ENCODE measurements around the gene SPOCK1. TPM values are rescaled to one million over a fixed set of nuclear protein-coding genes. Genes with fewer than 3 reads are reported as not detected.

The SPOCK1 gene
- total and polyA plus RNA-seq, 4 donors = 0.48 to 4.5 (median 0.69) TPM

DNA sequence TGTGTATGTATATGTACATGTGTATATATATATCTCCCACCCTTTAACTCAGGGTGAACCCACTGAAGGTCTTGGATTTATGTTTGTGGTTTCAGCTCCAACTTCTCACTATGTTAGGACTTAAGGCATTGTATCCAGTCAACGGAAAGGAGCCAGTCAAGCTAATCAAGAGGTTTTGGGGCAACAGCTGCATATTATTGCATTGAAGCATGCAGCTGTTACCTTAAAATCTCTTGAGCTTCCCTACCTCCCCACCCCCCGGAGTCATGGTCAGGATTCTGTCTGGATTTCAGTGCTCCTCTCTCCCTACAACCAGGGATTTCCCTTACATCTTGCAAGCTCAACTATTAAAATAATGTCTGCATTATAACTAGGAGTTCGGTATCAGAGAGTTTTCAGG lies 399.5 kb downstream of the SPOCK1 start:
- DNase-seq (no peak), ATAC-seq (ENCODE audit: insufficient read depth, low FRiP score) (no peak)
- TF ChIP-seq CTCF (IDR thresholded peaks at IDR 0.05; ENCODE audit: control extremely low read depth, extremely low read depth) = no peak
- Histone ChIP-seq H3K9ac (ENCODE audit: insufficient read depth in 1 of 2, low read length in 2 of 2) (no peak overlapping the region), H3K27me3 (ENCODE audit: control insufficient read depth in 3 of 3, insufficient read depth in 3 of 3, low read length in 2 of 3) (peaks cover 0 to 8% (median 0%) of the 10 kb centered on the region in 3 donors), H3K27ac (ENCODE audit: low read depth in 1 of 2, low read length in 1 of 2) (no peak overlapping the region), H3K36me3 (ENCODE audit: control insufficient read depth in 4 of 4, insufficient read depth in 4 of 4, low read length in 4 of 4) (no peaks in the 10 kb centered on the region), H3K4me1 (ENCODE audit: control insufficient read depth in 5 of 5, insufficient read depth in 5 of 5, low read length in 5 of 5) (peaks cover 0 to 7% (median 0%) of the 10 kb centered on the region in 5 donors), H3K9me3 (ENCODE audit: control insufficient read depth in 4 of 4, insufficient read depth in 3 of 4, low read length in 3 of 4) (peaks cover 0 to 3% (median 0%) of the 10 kb centered on the region in 4 donors), H3K4me3 (no peak overlapping the region)
- WGBS, 2 donors = 71 to 93% methylated on average over 3 of the region's 3 CpGs

DNA sequence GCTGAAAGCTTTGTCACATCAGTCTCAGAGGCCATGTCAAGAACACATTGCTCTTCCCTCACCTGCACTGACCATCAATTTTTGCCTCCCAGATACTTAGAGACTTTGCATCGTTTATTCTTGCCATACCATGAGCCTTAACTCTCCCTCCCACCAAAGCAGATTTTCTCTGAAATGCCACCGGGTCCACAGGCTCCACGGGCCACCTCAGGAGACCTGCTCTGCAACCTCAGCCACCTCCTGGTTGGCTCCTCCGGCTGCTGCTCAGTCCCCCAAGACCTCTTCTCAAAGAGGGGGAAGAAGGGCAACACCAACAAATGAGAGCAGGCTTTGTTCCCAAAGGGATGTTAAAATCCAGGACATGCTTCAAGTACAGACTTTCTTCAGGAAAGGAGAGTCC lies 400.5 kb downstream of the SPOCK1 start:
- no peak overlapping the region for H3K9ac ChIP-seq (ENCODE audit: insufficient read depth in 1 of 2, low read length in 2 of 2)
- no peak for TF ChIP-seq CTCF (IDR thresholded peaks at IDR 0.05; ENCODE audit: control extremely low read depth, extremely low read depth)
- peaks cover 0 to 7% (median 0%) of the 10 kb centered on the region in 5 donors for H3K4me1 ChIP-seq (ENCODE audit: control insufficient read depth in 5 of 5, insufficient read depth in 5 of 5, low read length in 5 of 5)
- 81 to 84% methylated on average over 4 of the region's 4 CpGs for WGBS, 2 donors
- H3K27ac ChIP-seq (ENCODE audit: low read depth in 1 of 2, low read length in 1 of 2) = no peak overlapping the region
- DNase-seq = no peak
- no peaks in the 10 kb centered on the region for H3K36me3 ChIP-seq (ENCODE audit: control insufficient read depth in 4 of 4, insufficient read depth in 4 of 4, low read length in 4 of 4)
- peaks cover 0 to 8% (median 0%) of the 10 kb centered on the region in 3 donors for H3K27me3 ChIP-seq (ENCODE audit: control insufficient read depth in 3 of 3, insufficient read depth in 3 of 3, low read length in 2 of 3)
- ATAC-seq (ENCODE audit: insufficient read depth, low FRiP score) = no peak
- H3K4me3 ChIP-seq = no peak overlapping the region
- peaks cover 0 to 3% (median 0%) of the 10 kb centered on the region in 4 donors for H3K9me3 ChIP-seq (ENCODE audit: control insufficient read depth in 4 of 4, insufficient read depth in 3 of 4, low read length in 3 of 4)

- DNase-seq (no peak), ATAC-seq (ENCODE audit: insufficient read depth, low FRiP score) (no peak)
- Histone ChIP-seq H3K27me3 (ENCODE audit: control insufficient read depth in 3 of 3, insufficient read depth in 3 of 3, low read length in 2 of 3) (peaks cover 0 to 8% (median 0%) of the 10 kb centered on the region in 3 donors), H3K9me3 (ENCODE audit: control insufficient read depth in 4 of 4, insufficient read depth in 3 of 4, low read length in 3 of 4) (peaks cover 0 to 3% (median 0%) of the 10 kb centered on the region in 4 donors), H3K4me3 (no peak overlapping the region), H3K27ac (ENCODE audit: low read depth in 1 of 2, low read length in 1 of 2) (no peak overlapping the region), H3K9ac (ENCODE audit: insufficient read depth in 1 of 2, low read length in 2 of 2) (no peak overlapping the region), H3K36me3 (ENCODE audit: control insufficient read depth in 4 of 4, insufficient read depth in 4 of 4, low read length in 4 of 4) (no peaks in the 10 kb centered on the region), H3K4me1 (ENCODE audit: control insufficient read depth in 5 of 5, insufficient read depth in 5 of 5, low read length in 5 of 5) (peaks cover 0 to 7% (median 0%) of the 10 kb centered on the region in 5 donors)
- TF ChIP-seq CTCF (IDR thresholded peaks at IDR 0.05; ENCODE audit: control extremely low read depth, extremely low read depth) = no peak
- WGBS, 2 donors = 49 to 73% methylated on average over 1 of the region's 1 CpG
Measured at GRCh38 chr5:137098238-137098637, 400.9 kb downstream of the SPOCK1 start.

DNA sequence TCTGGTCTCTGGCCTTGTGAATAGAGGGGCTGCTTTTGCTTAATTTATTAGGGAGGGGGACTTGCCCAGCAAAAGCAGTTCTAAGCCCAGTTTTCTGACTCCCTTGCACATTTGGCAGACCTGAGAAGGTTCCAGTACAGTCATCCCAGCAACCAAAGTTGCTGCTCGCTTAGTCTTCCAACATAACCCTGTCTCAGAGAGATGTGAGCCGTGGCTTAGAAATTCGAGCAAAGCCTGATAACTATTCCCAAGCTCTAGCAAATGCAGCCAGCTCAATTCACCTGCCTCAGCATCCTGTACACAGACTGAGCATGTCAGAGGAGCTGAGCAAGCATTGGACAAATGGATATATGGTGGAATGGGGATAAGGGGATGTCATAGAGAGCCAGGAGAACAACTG lies 401.9 kb downstream of the SPOCK1 start:
- Histone ChIP-seq H3K36me3 (ENCODE audit: control insufficient read depth in 4 of 4, insufficient read depth in 4 of 4, low read length in 4 of 4) (no peaks in the 10 kb centered on the region), H3K4me3 (no peak overlapping the region), H3K9ac (ENCODE audit: insufficient read depth in 1 of 2, low read length in 2 of 2) (no peak overlapping the region), H3K27ac (ENCODE audit: low read depth in 1 of 2, low read length in 1 of 2) (no peak overlapping the region), H3K4me1 (ENCODE audit: control insufficient read depth in 5 of 5, insufficient read depth in 5 of 5, low read length in 5 of 5) (peaks cover 0 to 7% (median 0%) of the 10 kb centered on the region in 5 donors), H3K27me3 (ENCODE audit: control insufficient read depth in 3 of 3, insufficient read depth in 3 of 3, low read length in 2 of 3) (peaks cover 0 to 8% (median 0%) of the 10 kb centered on the region in 3 donors), H3K9me3 (ENCODE audit: control insufficient read depth in 4 of 4, insufficient read depth in 3 of 4, low read length in 3 of 4) (peaks cover 0 to 3% (median 0%) of the 10 kb centered on the region in 4 donors)
- ATAC-seq (ENCODE audit: insufficient read depth, low FRiP score) (no peak), DNase-seq (no peak)
- 75 to 93% methylated on average over 3 of the region's 3 CpGs for WGBS, 2 donors
- no peak for TF ChIP-seq CTCF (IDR thresholded peaks at IDR 0.05; ENCODE audit: control extremely low read depth, extremely low read depth)
